ENCODE results near the gene CLCC1.

- TF ChIP-seq CTCF (IDR thresholded peaks at IDR 0.05; ENCODE audit: poor library complexity, severe bottlenecking): no peak
- TF ChIP-seq REST (IDR thresholded peaks at IDR 0.05; ENCODE audit: borderline replicate concordance): no peak
- TF ChIP-seq EZH2 (IDR thresholded peaks at IDR 0.05; ENCODE audit: borderline replicate concordance, insufficient read depth, low read length, poor library complexity, severe bottlenecking): no peak
Observed at GRCh38 chr1:108961198-108961597, 2.1 kb downstream of the CLCC1 start.

Measured in neural cell (in vitro differentiated cells).